GM10266 (cell line): Measurements from ENCODE around the gene DRAM1.

Experiments
- DNase-seq: peaks from one replicate; pipeline ENCODE4 v3.0.0; 2012; ENCODE audit errors: extremely low spot score
- CTCF ChIP-seq: IDR thresholded peaks from 2 replicates; pipeline ENCODE4 v1.5.1; 2012; ENCODE audit warnings: mild to moderate bottlenecking, low read depth; ENCODE audit not compliant: control insufficient read depth, insufficient read depth; ENCODE audit errors: missing control alignments

Gene DRAM1

GRCh38 chr12:101927036-101927435 is 49.7 kb downstream of the DRAM1 start:
- DNase-seq, result no peak
- TF ChIP-seq CTCF, result no peak

- no peak for TF ChIP-seq CTCF
- no peak for DNase-seq
Observed at GRCh38 chr12:101927999-101928398, 50.6 kb downstream of the DRAM1 start.

GRCh38 chr12:101928556-101928955 is 51.2 kb downstream of the DRAM1 start:
- TF ChIP-seq CTCF, result no peak
- no peak for DNase-seq

- DNase-seq, result no peak
Observed at GRCh38 chr12:101929365-101930041, 52.1 kb downstream of the DRAM1 start.

GRCh38 chr12:101931498-101932326 is 54.3 kb downstream of the DRAM1 start:
- DNase-seq, result peak; percentile 20

More at GRCh38 chr12:101929365-101930041, 52.1 kb downstream of the DRAM1 start:
- no peak for TF ChIP-seq CTCF

GRCh38 chr12:101933866-101934514 is 56.6 kb downstream of the DRAM1 start:
- no peak for TF ChIP-seq CTCF
- DNase-seq, result no peak

More at GRCh38 chr12:101931498-101932326, 54.3 kb downstream of the DRAM1 start:
- TF ChIP-seq CTCF, result no peak
